ENCODE measurements around the gene PTPA.

PTPA gene

GRCh38 chr9:129105857-129106694, 5.1 kb upstream of the PTPA start:
- TF ChIP-seq CTCF (conservative IDR thresholded peaks at IDR 0.05; ENCODE audit: low read depth) = no peak
- DNase-seq (ENCODE audit: low spot score) = no peak
- peak overlapping the region; percentile 2; the same call in 1 of the 2 replicates for H3K27ac ChIP-seq
- ChIA-PET CTCF (interaction anchor here (0.6 kb wide), 1 partner anchor 490 kb away, joined by 3 read pairs; no protein-coding TSS in a partner anchor), POLR2A (ENCODE audit: low non-redundant PET) (no interaction called here)

- CTCF ChIA-PET = no interaction called here
- H3K27ac ChIP-seq = peak overlapping the region; percentile 94
- DNase-seq (ENCODE audit: low spot score) = no peak
- no peak for TF ChIP-seq CTCF (conservative IDR thresholded peaks at IDR 0.05; ENCODE audit: low read depth)
- POLR2A ChIA-PET (ENCODE audit: low non-redundant PET) = no interaction called here
Measured at GRCh38 chr9:129107651-129108050, 3.6 kb upstream of the PTPA start.

- POLR2A ChIA-PET (ENCODE audit: low non-redundant PET) = interaction anchor here (0.6 kb wide), 1 partner anchor 11 kb away, joined by 11 read pairs; no protein-coding TSS in a partner anchor
- peak overlapping the region; percentile 94 for H3K27ac ChIP-seq
Measured at GRCh38 chr9:129108083-129108804, 3.0 kb upstream of the PTPA start.

GRCh38 chr9:129108805-129109536, 2.2 kb upstream of the PTPA start:
- no peak for DNase-seq (ENCODE audit: low spot score)

More at GRCh38 chr9:129108083-129108804, 3.0 kb upstream of the PTPA start:
- no peak for DNase-seq (ENCODE audit: low spot score)
- CTCF ChIA-PET = interaction anchor here (1.0 kb wide), 1 partner anchor 31 kb away, joined by 4 read pairs; no protein-coding TSS in a partner anchor
- no peak for TF ChIP-seq CTCF (conservative IDR thresholded peaks at IDR 0.05; ENCODE audit: low read depth)

GRCh38 chr9:129109537-129109903, 1.7 kb upstream of the PTPA start:
- no peak for TF ChIP-seq CTCF (conservative IDR thresholded peaks at IDR 0.05; ENCODE audit: low read depth)
- CTCF ChIA-PET = interaction anchor here (1.6 kb wide), 1 partner anchor 64 kb away, joined by 9 read pairs; no protein-coding TSS in a partner anchor
- peak overlapping the region; percentile 94 for H3K27ac ChIP-seq
- POLR2A ChIA-PET (ENCODE audit: low non-redundant PET) = no interaction called here
- DNase-seq (ENCODE audit: low spot score) = peak; percentile 54

More at GRCh38 chr9:129108805-129109536, 2.2 kb upstream of the PTPA start:
- ChIA-PET CTCF (interaction anchor here (1.0 to 1.6 kb wide), 2 partner anchors 30 to 65 kb away, joined by 4 to 9 read pairs; no protein-coding TSS in a partner anchor), POLR2A (ENCODE audit: low non-redundant PET) (interaction anchor here (0.6 kb wide), 1 partner anchor 12 kb away, joined by 11 read pairs; no protein-coding TSS in a partner anchor)
- peak overlapping the region; percentile 94 for H3K27ac ChIP-seq
- no peak for TF ChIP-seq CTCF (conservative IDR thresholded peaks at IDR 0.05; ENCODE audit: low read depth)
